Vagina (tissue), 2 donors: ENCODE data around the gene ENPP7. TPM values are rescaled to one million over a fixed set of nuclear protein-coding genes. Genes with fewer than 3 reads are reported as not detected.

Experiments used
- DNase-seq, 2 donors: peaks; one replicate each; pipeline ENCODE4 v3.0.0-alpha.2; 2017; ENCODE audit errors: extremely low spot score in 2 of 2
- H3K27ac ChIP-seq: fragments of 200-600 bp; sonication (generic); one replicate; pipeline ENCODE4 v1.5.1; 2019
- H3K27me3 ChIP-seq: fragments of 200-600 bp; sonication (generic); one replicate; pipeline ENCODE4 v1.5.1; 2019
- H3K36me3 ChIP-seq, 2 donors: fragments of 200-600 bp; sonication (generic); one replicate each; pipeline ENCODE4 v1.5.1; 2017 to 2019
- H3K4me1 ChIP-seq: fragments of 200-600 bp; sonication (generic); one replicate; pipeline ENCODE4 v1.5.1; 2019
- H3K4me3 ChIP-seq, 2 donors: fragments of 200-600 bp; sonication (generic); 1 replicate in 1 of 2; 2 replicates in 1 of 2; pipeline ENCODE4 v1.5.1; 2016 to 2019
- H3K9me3 ChIP-seq: fragments of 200-600 bp; sonication (generic); one replicate; pipeline ENCODE4 v1.5.1; 2019
- POLR2A ChIP-seq, 2 donors: fragments of 450-650 bp; IDR thresholded peaks; one replicate each; pipeline ENCODE4 v1.6.1; 2017; ENCODE audit warnings: antibody characterized with exemption in 2 of 2, mild to moderate bottlenecking in 2 of 2, moderate library complexity in 2 of 2
- POLR2AphosphoS5 ChIP-seq, 2 donors: sonication (generic); formaldehyde crosslinking; IDR thresholded peaks; one replicate each; pipeline ENCODE4 v1.9.0; 2017; ENCODE audit warnings: antibody characterized with exemption in 2 of 2, mild to moderate bottlenecking in 2 of 2, low read depth in 1 of 2; ENCODE audit not compliant: insufficient read depth in 1 of 2
- intact Hi-C: fragments of 100-400 bp; cut with DNase I; formaldehyde crosslinking; loops from one replicate; pipeline ENCODE4 v1.15.1; 2023
- total RNA-seq: library from RNA; depleted of rRNA; stranded (reverse); fragments of >200 nt; gene quantifications from one replicate; pipeline ENCODE4 v1.2.3, GENCODE V29; 2016
- TF ChIP-seq, protein P1 (sequence below), 3 experiments: fragments of 450-650 bp in 2 of 3; fragments of 200-600 bp in 1 of 3; sonication (generic) in 1 of 3; IDR thresholded peaks; one replicate each; pipeline ENCODE4 v1.5.1; 2017 to 2019; ENCODE audit warnings: antibody characterized with exemption in 3 of 3, mild to moderate bottlenecking in 2 of 3, moderate library complexity in 2 of 3

Gene ENPP7
- total RNA-seq, 1 donor from 2014 or later: not detected

DNA sequence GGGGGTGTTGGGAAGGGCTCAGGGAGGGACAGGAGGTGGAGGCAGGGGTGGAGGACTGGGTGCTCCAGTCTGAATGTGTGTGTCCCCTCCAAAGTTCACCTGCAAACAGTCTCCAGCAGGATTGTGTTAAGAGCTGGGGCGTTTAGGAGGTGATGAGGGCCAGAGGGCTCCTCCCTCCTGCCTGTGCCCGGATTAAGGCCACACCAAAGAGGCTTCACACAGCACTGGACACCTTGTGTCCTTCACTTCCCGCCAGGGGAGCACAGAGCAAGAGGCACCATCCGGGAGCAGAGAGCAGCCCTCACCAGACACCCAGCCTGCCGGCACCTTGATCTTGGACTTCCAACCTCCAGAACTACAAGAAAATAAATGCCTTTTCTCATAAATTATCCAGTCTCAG, 30.2 kb upstream of the ENPP7 start:
- Histone ChIP-seq H3K9me3 (no peaks in the 10 kb centered on the region), H3K4me3 (no peak overlapping the region), H3K4me1 (peaks cover 12% of the 10 kb centered on the region), H3K27ac (no peak overlapping the region), H3K36me3 (no peaks in the 10 kb centered on the region), H3K27me3 (no peaks in the 10 kb centered on the region)
- no peak for DNase-seq
- intact Hi-C loops: no loop called here
- TF ChIP-seq POLR2AphosphoS5 (IDR thresholded peaks at IDR 0.05; ENCODE audit: insufficient read depth in 1 of 2, low read depth in 1 of 2) (no peak), POLR2A (IDR thresholded peaks at IDR 0.05) (no peak)
- TF ChIP-seq, protein P1, sequence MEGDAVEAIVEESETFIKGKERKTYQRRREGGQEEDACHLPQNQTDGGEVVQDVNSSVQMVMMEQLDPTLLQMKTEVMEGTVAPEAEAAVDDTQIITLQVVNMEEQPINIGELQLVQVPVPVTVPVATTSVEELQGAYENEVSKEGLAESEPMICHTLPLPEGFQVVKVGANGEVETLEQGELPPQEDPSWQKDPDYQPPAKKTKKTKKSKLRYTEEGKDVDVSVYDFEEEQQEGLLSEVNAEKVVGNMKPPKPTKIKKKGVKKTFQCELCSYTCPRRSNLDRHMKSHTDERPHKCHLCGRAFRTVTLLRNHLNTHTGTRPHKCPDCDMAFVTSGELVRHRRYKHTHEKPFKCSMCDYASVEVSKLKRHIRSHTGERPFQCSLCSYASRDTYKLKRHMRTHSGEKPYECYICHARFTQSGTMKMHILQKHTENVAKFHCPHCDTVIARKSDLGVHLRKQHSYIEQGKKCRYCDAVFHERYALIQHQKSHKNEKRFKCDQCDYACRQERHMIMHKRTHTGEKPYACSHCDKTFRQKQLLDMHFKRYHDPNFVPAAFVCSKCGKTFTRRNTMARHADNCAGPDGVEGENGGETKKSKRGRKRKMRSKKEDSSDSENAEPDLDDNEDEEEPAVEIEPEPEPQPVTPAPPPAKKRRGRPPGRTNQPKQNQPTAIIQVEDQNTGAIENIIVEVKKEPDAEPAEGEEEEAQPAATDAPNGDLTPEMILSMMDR (IDR thresholded peaks at IDR 0.05): no peak

DNA sequence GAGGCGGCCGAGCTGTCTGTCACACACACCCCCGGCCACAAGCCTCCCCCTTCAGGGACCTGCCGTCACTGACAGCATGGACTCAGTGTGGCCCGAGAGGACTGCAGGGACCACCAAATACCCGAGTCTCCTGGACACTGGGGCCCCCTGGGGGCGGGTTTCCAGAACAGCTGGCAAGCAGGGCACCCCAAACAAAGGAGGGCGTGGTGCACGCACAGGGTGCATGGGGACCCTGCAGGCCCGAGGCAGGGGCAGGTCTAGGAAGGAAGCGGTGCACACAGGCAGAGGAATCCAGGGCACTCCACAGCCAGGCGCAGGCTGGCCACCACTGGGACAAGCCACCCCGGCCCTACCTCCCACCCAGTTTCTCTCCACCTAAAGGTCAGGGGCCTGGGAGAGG, 28.7 kb upstream of the ENPP7 start:
- H3K27ac ChIP-seq: no peak overlapping the region
- no peaks in the 10 kb centered on the region for H3K36me3 ChIP-seq
- H3K4me3 ChIP-seq: no peak overlapping the region
- H3K27me3 ChIP-seq: no peaks in the 10 kb centered on the region
- no peak for DNase-seq
- H3K4me1 ChIP-seq: peaks cover 3% of the 10 kb centered on the region
- TF ChIP-seq POLR2A (IDR thresholded peaks at IDR 0.05) (no peak), POLR2AphosphoS5 (IDR thresholded peaks at IDR 0.05; ENCODE audit: insufficient read depth in 1 of 2, low read depth in 1 of 2) (no peak)
- TF ChIP-seq, protein P1 (IDR thresholded peaks at IDR 0.05): no peak
- intact Hi-C loops: no loop called here
- H3K9me3 ChIP-seq: no peaks in the 10 kb centered on the region

DNA sequence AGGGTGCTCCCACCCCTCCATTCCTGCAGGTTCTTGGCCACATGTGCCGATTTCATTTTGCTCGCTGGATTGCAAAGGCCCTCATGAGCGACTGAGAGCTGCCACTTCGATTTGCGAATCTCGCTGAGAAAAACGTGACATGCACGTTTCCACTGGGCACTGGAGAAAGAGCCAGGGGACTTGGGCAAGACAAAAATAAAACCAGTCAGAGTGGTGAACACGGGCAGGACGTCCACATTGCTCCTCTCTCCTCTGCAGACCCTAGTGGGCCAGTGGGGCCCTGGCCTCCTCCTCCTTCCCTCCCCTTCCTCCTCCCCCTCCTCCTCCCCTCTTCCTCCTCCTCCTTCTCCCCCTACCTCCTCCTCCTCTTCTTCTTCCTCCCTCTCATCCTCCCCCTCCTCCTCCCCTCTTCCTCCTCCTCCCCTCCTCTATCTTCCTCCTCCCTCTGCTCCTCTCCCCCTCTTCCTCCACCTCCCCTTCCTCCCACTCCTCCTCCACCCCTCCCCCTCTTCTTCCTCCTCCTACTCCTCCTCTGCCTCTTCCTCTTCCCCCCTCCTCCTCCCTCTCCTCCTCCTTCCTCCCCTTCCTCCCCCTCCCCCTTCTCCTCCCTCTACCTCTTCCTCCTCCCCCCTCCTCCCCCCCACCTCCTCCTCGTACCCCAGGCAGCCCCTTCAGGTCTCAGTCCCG, 28.1 kb upstream of the ENPP7 start:
- intact Hi-C loops: no loop called here
- Histone ChIP-seq H3K4me1 (peaks cover 8% of the 10 kb centered on the region), H3K9me3 (no peaks in the 10 kb centered on the region), H3K36me3 (no peaks in the 10 kb centered on the region), H3K27me3 (no peaks in the 10 kb centered on the region), H3K27ac (no peak overlapping the region), H3K4me3 (no peak overlapping the region)
- DNase-seq: no peak
- TF ChIP-seq POLR2AphosphoS5 (IDR thresholded peaks at IDR 0.05; ENCODE audit: insufficient read depth in 1 of 2, low read depth in 1 of 2) (no peak), POLR2A (IDR thresholded peaks at IDR 0.05) (no peak)
- TF ChIP-seq, protein P1 (IDR thresholded peaks at IDR 0.05): no peak

DNA sequence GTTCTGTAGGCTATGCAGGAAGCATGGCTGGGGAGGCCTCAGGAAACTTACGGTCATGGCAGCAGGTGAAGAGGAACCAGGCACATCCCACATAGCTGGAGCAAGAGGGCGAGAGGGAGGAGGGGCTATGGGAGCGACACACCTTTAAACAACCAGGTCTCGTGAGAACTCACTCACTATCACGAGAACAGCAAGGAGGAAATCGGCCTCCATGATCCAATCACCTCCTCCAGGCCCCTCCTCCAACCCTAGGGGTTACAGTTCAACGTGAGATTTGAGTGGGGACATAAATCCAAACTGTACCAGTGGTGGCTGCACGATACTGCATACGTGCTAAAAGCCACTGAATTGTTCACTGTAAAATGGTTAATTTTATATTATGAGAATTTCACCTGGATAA, 26.1 kb upstream of the ENPP7 start:
- Histone ChIP-seq H3K27me3 (no peaks in the 10 kb centered on the region), H3K9me3 (no peaks in the 10 kb centered on the region), H3K36me3 (no peaks in the 10 kb centered on the region), H3K4me1 (peaks cover 16% of the 10 kb centered on the region), H3K4me3 (no peak overlapping the region), H3K27ac (no peak overlapping the region)
- no peak for DNase-seq
- no peak for TF ChIP-seq POLR2AphosphoS5 (IDR thresholded peaks at IDR 0.05; ENCODE audit: insufficient read depth in 1 of 2, low read depth in 1 of 2)
- TF ChIP-seq POLR2A (IDR thresholded peaks at IDR 0.05): no peak
- TF ChIP-seq, protein P1 (IDR thresholded peaks at IDR 0.05): no peak
- intact Hi-C loops: no loop called here

DNA sequence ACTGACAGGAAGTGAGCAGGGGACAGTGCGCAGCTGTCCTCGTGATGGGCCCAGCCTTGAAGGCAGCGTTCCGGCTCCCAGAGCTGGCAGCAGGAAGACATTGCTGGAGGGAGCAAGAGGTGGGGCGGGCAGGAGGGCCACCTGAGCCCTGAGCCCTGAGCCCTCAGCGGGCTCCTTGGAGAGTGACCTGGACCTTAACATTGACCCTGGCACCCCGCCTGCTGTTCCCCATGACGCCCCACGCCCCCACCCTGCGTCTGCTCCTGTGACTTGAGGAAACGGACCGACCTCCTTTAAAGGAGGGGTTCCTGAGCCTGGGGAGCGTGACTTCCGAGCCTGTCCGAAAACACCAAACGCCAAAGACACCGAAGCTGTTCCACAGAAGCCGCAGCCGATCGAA, 25.1 kb upstream of the ENPP7 start:
- Histone ChIP-seq H3K36me3 (no peaks in the 10 kb centered on the region), H3K4me1 (peaks cover 16% of the 10 kb centered on the region), H3K9me3 (no peaks in the 10 kb centered on the region), H3K27ac (no peak overlapping the region), H3K4me3 (no peak overlapping the region), H3K27me3 (no peaks in the 10 kb centered on the region)
- intact Hi-C loops: no loop called here
- no peak for DNase-seq
- TF ChIP-seq POLR2A (IDR thresholded peaks at IDR 0.05) (no peak), POLR2AphosphoS5 (IDR thresholded peaks at IDR 0.05; ENCODE audit: insufficient read depth in 1 of 2, low read depth in 1 of 2) (no peak)
- TF ChIP-seq, protein P1 (IDR thresholded peaks at IDR 0.05): no peak
